Mesendoderm (in vitro differentiated cells): ENCODE measurements around the gene EPB41L2.
A peak's percentile ranks its signal among the peaks of the same experiment; 100 is the strongest.

Experiments
- DNase-seq: peaks from one replicate; pipeline ENCODE4 v3.0.0; 2013
- H2AK5ac ChIP-seq: 2 replicates; pipeline ENCODE4 v1.6.1; 2013; ENCODE audit warnings: low read length, inconsistent platforms
- H2BK120ac ChIP-seq: 2 replicates; pipeline ENCODE4 v1.6.1; 2013; ENCODE audit warnings: low read depth, mild to moderate bottlenecking, low read length, moderate library complexity, mixed read lengths
- H2BK15ac ChIP-seq: replicated peaks from 2 replicates; pipeline ENCODE4 v1.6.1; 2013; ENCODE audit warnings: low read depth, mild to moderate bottlenecking, moderate library complexity
- H2BK5ac ChIP-seq: 2 replicates; pipeline ENCODE4 v1.6.1; 2013; ENCODE audit warnings: low read length, inconsistent platforms
- H3K18ac ChIP-seq: 2 replicates; pipeline ENCODE4 v1.6.1; 2013; ENCODE audit warnings: mild to moderate bottlenecking, low read length, mixed read lengths
- H3K23ac ChIP-seq: one replicate; pipeline ENCODE4 v1.6.1; 2013; ENCODE audit warnings: low read length
- H3K27ac ChIP-seq: 2 replicates; pipeline ENCODE4 v1.5.1; 2013; ENCODE audit warnings: low read depth, mild to moderate bottlenecking, inconsistent platforms, low read length, moderate library complexity
- H3K27me3 ChIP-seq: 2 replicates; pipeline ENCODE4 v1.6.1; 2013; ENCODE audit warnings: low read length, control low read depth, mild to moderate bottlenecking, inconsistent platforms; ENCODE audit not compliant: insufficient read depth, poor library complexity
- H3K36me3 ChIP-seq: 2 replicates; pipeline ENCODE4 v1.6.1; 2013; ENCODE audit warnings: low read length, inconsistent platforms; ENCODE audit not compliant: control insufficient read depth, insufficient read depth
- H3K4ac ChIP-seq: one replicate; pipeline ENCODE4 v1.6.1; 2013; ENCODE audit warnings: low read depth, mild to moderate bottlenecking, low read length, moderate library complexity
- H3K4me1 ChIP-seq: 2 replicates; pipeline ENCODE4 v1.6.1; 2013; ENCODE audit warnings: low read depth, low read length, inconsistent platforms; ENCODE audit not compliant: control insufficient read depth
- H3K4me2 ChIP-seq: 2 replicates; pipeline ENCODE4 v1.6.1; 2013; ENCODE audit warnings: low read length
- H3K4me3 ChIP-seq: 2 replicates; pipeline ENCODE4 v1.5.1; 2013; ENCODE audit warnings: mild to moderate bottlenecking, low read length
- H3K56ac ChIP-seq: one replicate; pipeline ENCODE4 v1.6.1; 2013; ENCODE audit warnings: low read length
- H3K79me1 ChIP-seq: 2 replicates; pipeline ENCODE4 v1.6.1; 2013; ENCODE audit warnings: low read length, inconsistent platforms
- H3K79me2 ChIP-seq: 2 replicates; pipeline ENCODE4 v1.6.1; 2013; ENCODE audit warnings: mild to moderate bottlenecking, low read length; ENCODE audit not compliant: control insufficient read depth, insufficient read depth
- H3K9ac ChIP-seq: 2 replicates; pipeline ENCODE4 v1.6.1; 2013; ENCODE audit warnings: low read length, inconsistent platforms
- H4K5ac ChIP-seq: one replicate; pipeline ENCODE4 v1.6.1; 2013; ENCODE audit warnings: low read length
- H4K8ac ChIP-seq: one replicate; pipeline ENCODE4 v1.6.1; 2013; ENCODE audit warnings: low read depth, mild to moderate bottlenecking, control low read depth, low read length, moderate library complexity
- WGBS: extraction: QIAGEN DNeasy Blood & Tissue Kit; methylation state at CpG from one replicate; pipeline ENCODE4 v1.1.7; 2013; ENCODE audit warnings: low lambda C conversion rate, missing lambda C conversion rate; ENCODE audit not compliant: insufficient coverage; ENCODE audit errors: extremely low coverage; 5-methylcytosine and 5-hydroxymethylcytosine counted together

Gene EPB41L2

GRCh38 chr6:130996635-130997034, 66.4 kb downstream of the EPB41L2 start:
- Histone ChIP-seq H3K4me1 (peaks cover 24% of the 10 kb centered on the region), H3K4ac (no peak overlapping the region), H3K27me3 (no peaks in the 10 kb centered on the region), H3K4me2 (no peak overlapping the region), H3K18ac (no peak overlapping the region), H3K4me3 (no peak overlapping the region), H3K79me1 (peaks cover 16% of the 10 kb centered on the region), H3K36me3 (no peaks in the 10 kb centered on the region), H4K5ac (no peak overlapping the region), H2BK15ac (peak overlapping the region; percentile 13), H3K27ac (no peak overlapping the region), H3K23ac (no peak overlapping the region), H2AK5ac (no peak overlapping the region), H3K9ac (no peak overlapping the region), H2BK5ac (no peak overlapping the region), H3K79me2 (peaks cover 17% of the 10 kb centered on the region), H4K8ac (no peak overlapping the region), H2BK120ac (no peak overlapping the region), H3K56ac (no peak overlapping the region)
- DNase-seq = no peak
- no CpG with 5 or more reads among the region's 1 CpG for WGBS

GRCh38 chr6:130995783-130996447, 67.1 kb downstream of the EPB41L2 start:
- Histone ChIP-seq H3K23ac (no peak overlapping the region), H3K4ac (peak overlapping the region; percentile 90), H2BK5ac (peak overlapping the region; percentile 91), H3K79me1 (peaks cover 15% of the 10 kb centered on the region), H3K79me2 (peaks cover 16% of the 10 kb centered on the region), H3K4me3 (no peak overlapping the region), H3K18ac (peak overlapping the region; percentile 95), H4K5ac (peak overlapping the region; percentile 23), H4K8ac (no peak overlapping the region), H3K27me3 (no peaks in the 10 kb centered on the region), H3K4me1 (peaks cover 22% of the 10 kb centered on the region), H3K9ac (no peak overlapping the region), H3K56ac (peak overlapping the region; percentile 51), H2AK5ac (peak overlapping the region; percentile 92), H3K36me3 (no peaks in the 10 kb centered on the region), H2BK120ac (peak overlapping the region; percentile 51), H3K27ac (peak overlapping the region; percentile 55), H2BK15ac (peak overlapping the region; percentile 94), H3K4me2 (no peak overlapping the region)
- WGBS = no CpG with 5 or more reads among the region's 2 CpGs
- DNase-seq = no peak

GRCh38 chr6:130994319-130995097, 68.5 kb downstream of the EPB41L2 start:
- DNase-seq = peak; percentile 91
- H3K4me3 ChIP-seq = no peak overlapping the region
- WGBS = no CpG with 5 or more reads among the region's 10 CpGs

GRCh38 chr6:130993292-130993765, 69.7 kb downstream of the EPB41L2 start:
- WGBS = no CpG with 5 or more reads among the region's 11 CpGs
- peaks cover 6% of the 10 kb centered on the region for H3K79me2 ChIP-seq
- no peak overlapping the region for H3K4me3 ChIP-seq
- no peaks in the 10 kb centered on the region for H3K36me3 ChIP-seq
- H3K9ac ChIP-seq = no peak overlapping the region
- H3K4ac ChIP-seq = peak overlapping the region; percentile 52
- H2BK120ac ChIP-seq = no peak overlapping the region
- peak overlapping the region; percentile 45 for H3K27ac ChIP-seq
- no peak overlapping the region for H2BK15ac ChIP-seq
- peak; percentile 95 for DNase-seq
- no peak overlapping the region for H3K4me2 ChIP-seq
- no peaks in the 10 kb centered on the region for H3K27me3 ChIP-seq
- H3K56ac ChIP-seq = peak overlapping the region; percentile 36
- H3K18ac ChIP-seq = peak overlapping the region; percentile 56
- no peak overlapping the region for H4K5ac ChIP-seq
- H3K4me1 ChIP-seq = peaks cover 11% of the 10 kb centered on the region
- peak overlapping the region; percentile 39 for H2BK5ac ChIP-seq
- no peak overlapping the region for H2AK5ac ChIP-seq
- H3K23ac ChIP-seq = no peak overlapping the region
- peaks cover 9% of the 10 kb centered on the region for H3K79me1 ChIP-seq
- no peak overlapping the region for H4K8ac ChIP-seq

More at GRCh38 chr6:130994319-130995097, 68.5 kb downstream of the EPB41L2 start:
- Histone ChIP-seq H2BK120ac (peak overlapping the region; percentile 75), H3K4me1 (peaks cover 15% of the 10 kb centered on the region), H4K8ac (no peak overlapping the region), H3K27ac (peak overlapping the region; percentile 45), H3K23ac (peak overlapping the region; percentile 34), H3K4ac (peak overlapping the region; percentile 90), H3K36me3 (no peaks in the 10 kb centered on the region), H3K27me3 (no peaks in the 10 kb centered on the region), H3K79me1 (peaks cover 13% of the 10 kb centered on the region), H2BK15ac (no peak overlapping the region), H3K18ac (peak overlapping the region; percentile 56), H3K79me2 (peaks cover 12% of the 10 kb centered on the region), H3K4me2 (no peak overlapping the region), H3K9ac (peak overlapping the region; percentile 39), H2AK5ac (peak overlapping the region; percentile 60), H4K5ac (peak overlapping the region; percentile 2), H3K56ac (peak overlapping the region; percentile 82), H2BK5ac (peak overlapping the region; percentile 99)

GRCh38 chr6:130991422-130992137, 71.5 kb downstream of the EPB41L2 start:
- no peak overlapping the region for H3K4me3 ChIP-seq
- H3K23ac ChIP-seq = no peak overlapping the region
- H3K27ac ChIP-seq = no peak overlapping the region
- H2BK120ac ChIP-seq = no peak overlapping the region
- peaks cover 11% of the 10 kb centered on the region for H3K4me1 ChIP-seq
- no peak overlapping the region for H3K56ac ChIP-seq
- no peak overlapping the region for H2BK15ac ChIP-seq
- H3K4me2 ChIP-seq = no peak overlapping the region
- no peaks in the 10 kb centered on the region for H3K27me3 ChIP-seq
- no peaks in the 10 kb centered on the region for H3K36me3 ChIP-seq
- no peak overlapping the region for H3K18ac ChIP-seq
- DNase-seq = no peak
- peaks cover 11% of the 10 kb centered on the region for H3K79me1 ChIP-seq
- no peak overlapping the region for H4K5ac ChIP-seq
- no peak overlapping the region for H4K8ac ChIP-seq
- no peak overlapping the region for H3K4ac ChIP-seq
- no peak overlapping the region for H3K9ac ChIP-seq
- 100% methylated on average over 3 of the region's 6 CpGs for WGBS
- no peak overlapping the region for H2AK5ac ChIP-seq
- peaks cover 9% of the 10 kb centered on the region for H3K79me2 ChIP-seq
- no peak overlapping the region for H2BK5ac ChIP-seq
